Neural cell (in vitro differentiated cells): ENCODE data around the gene PTRH2.

ENCODE experiments used
- EZH2 ChIP-seq: fragments of 200-600, 300-800 bp; shearing (Covaris generic), sonication (generic); IDR thresholded peaks from 2 replicates; pipeline ENCODE4 v1.6.1; 2014; ENCODE audit warnings: antibody characterized with exemption, low read length, borderline replicate concordance, mild to moderate bottlenecking; ENCODE audit not compliant: insufficient read depth, poor library complexity, severe bottlenecking
- TF ChIP-seq, protein P1 (sequence below): fragments of 450-650 bp; IDR thresholded peaks from 2 replicates; pipeline ENCODE4 v1.5.1; 2014; ENCODE audit warnings: antibody characterized with exemption, mild to moderate bottlenecking, moderate library complexity; ENCODE audit not compliant: poor library complexity, severe bottlenecking

DNA sequence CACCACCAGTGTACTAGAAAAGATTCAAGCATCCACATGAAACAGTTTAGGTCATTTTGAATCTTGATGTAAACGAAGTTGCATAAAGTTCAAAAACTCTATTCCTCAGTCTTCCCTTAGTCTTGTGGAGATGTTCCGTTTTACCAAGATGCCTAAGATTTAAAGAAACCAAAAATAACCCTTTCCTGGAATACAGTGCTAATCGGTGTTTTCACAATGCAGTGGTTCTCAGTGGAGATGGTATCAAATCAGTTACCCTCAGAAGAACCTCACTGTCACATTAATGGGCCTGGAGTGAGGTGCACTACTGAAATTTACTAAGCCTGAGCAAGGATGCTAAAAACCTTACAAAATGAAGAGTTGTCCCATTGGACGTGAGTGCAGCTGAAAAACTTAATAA, 9.1 kb downstream of the PTRH2 start:
- TF ChIP-seq, protein P1, sequence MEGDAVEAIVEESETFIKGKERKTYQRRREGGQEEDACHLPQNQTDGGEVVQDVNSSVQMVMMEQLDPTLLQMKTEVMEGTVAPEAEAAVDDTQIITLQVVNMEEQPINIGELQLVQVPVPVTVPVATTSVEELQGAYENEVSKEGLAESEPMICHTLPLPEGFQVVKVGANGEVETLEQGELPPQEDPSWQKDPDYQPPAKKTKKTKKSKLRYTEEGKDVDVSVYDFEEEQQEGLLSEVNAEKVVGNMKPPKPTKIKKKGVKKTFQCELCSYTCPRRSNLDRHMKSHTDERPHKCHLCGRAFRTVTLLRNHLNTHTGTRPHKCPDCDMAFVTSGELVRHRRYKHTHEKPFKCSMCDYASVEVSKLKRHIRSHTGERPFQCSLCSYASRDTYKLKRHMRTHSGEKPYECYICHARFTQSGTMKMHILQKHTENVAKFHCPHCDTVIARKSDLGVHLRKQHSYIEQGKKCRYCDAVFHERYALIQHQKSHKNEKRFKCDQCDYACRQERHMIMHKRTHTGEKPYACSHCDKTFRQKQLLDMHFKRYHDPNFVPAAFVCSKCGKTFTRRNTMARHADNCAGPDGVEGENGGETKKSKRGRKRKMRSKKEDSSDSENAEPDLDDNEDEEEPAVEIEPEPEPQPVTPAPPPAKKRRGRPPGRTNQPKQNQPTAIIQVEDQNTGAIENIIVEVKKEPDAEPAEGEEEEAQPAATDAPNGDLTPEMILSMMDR: no peak
- TF ChIP-seq EZH2: no peak
